K562 (cell line): Measurements from ENCODE around the gene CPT1C. TPM values are rescaled to one million over a fixed set of nuclear protein-coding genes. Genes with fewer than 3 reads are reported as not detected.

ENCODE experiments used
- AFF1 ChIP-seq, 2 experiments: fragments of 450-650 bp; IDR thresholded peaks; 2 replicates each; pipeline ENCODE4 v1.6.1; 2018; ENCODE audit warnings: mild to moderate bottlenecking in 2 of 2, low read depth in 1 of 2; ENCODE audit not compliant: partially characterized antibody in 2 of 2
- ARID1B ChIP-seq: fragments of 450-650 bp; IDR thresholded peaks from 2 replicates; pipeline ENCODE4 v1.6.1; 2016; ENCODE audit warnings: antibody characterized with exemption, mild to moderate bottlenecking, inconsistent platforms
- ATF7 ChIP-seq: fragments of 450-650 bp; IDR thresholded peaks from 2 replicates; pipeline ENCODE4 v1.7.1; 2014; ENCODE audit warnings: mild to moderate bottlenecking, moderate library complexity
- BCOR ChIP-seq: fragments of 450-650 bp; IDR thresholded peaks from 2 replicates; pipeline ENCODE4 v1.6.1; 2016
- DACH1 ChIP-seq: fragments of 450-650 bp; IDR thresholded peaks from 2 replicates; pipeline ENCODE4 v1.6.1; 2018; ENCODE audit not compliant: partially characterized antibody
- E4F1 ChIP-seq: fragments of 250-450 bp; sonication (Bioruptor Pico); IDR thresholded peaks from 2 replicates; pipeline ENCODE4 v1.5.0; 2021; ENCODE audit warnings: mild to moderate bottlenecking, borderline replicate concordance
- EWSR1 ChIP-seq: fragments of 450-650 bp; IDR thresholded peaks from 2 replicates; pipeline ENCODE4 v1.6.1; 2018; ENCODE audit warnings: borderline replicate concordance, mild to moderate bottlenecking, low read depth, moderate library complexity; ENCODE audit not compliant: partially characterized antibody
- HCFC1 ChIP-seq: IDR thresholded peaks from 2 replicates; pipeline ENCODE4 v1.6.1; 2012; ENCODE audit warnings: low read depth, low read length, improper control_type of control experiment
- HDAC2 ChIP-seq: fragments of 450-650 bp; IDR thresholded peaks from 2 replicates; pipeline ENCODE4 v1.6.1; 2016; ENCODE audit warnings: mild to moderate bottlenecking
- PHB ChIP-seq: fragments of 250-450 bp; sonication (Bioruptor Pico); IDR thresholded peaks from 2 replicates; pipeline ENCODE4 v1.5.0; 2021
- PKNOX1 ChIP-seq: fragments of 450-650 bp; IDR thresholded peaks from 2 replicates; pipeline ENCODE4 v1.6.1; 2016
- POLR2G ChIP-seq: fragments of 200-400 bp; formaldehyde crosslinking; IDR thresholded peaks from 2 replicates; pipeline ENCODE4 v1.6.1; 2017; ENCODE audit warnings: low read depth, mild to moderate bottlenecking, antibody characterized with exemption, low read length, moderate library complexity
- PRPF4 ChIP-seq: fragments of 200-400 bp; formaldehyde crosslinking; IDR thresholded peaks from one replicate; pipeline ENCODE4 v1.6.1; 2017; ENCODE audit warnings: low read length, low read depth, mild to moderate bottlenecking; ENCODE audit not compliant: insufficient read depth, poor library complexity, severe bottlenecking
- RBM25 ChIP-seq: fragments of 200-400 bp; formaldehyde crosslinking; IDR thresholded peaks from 2 replicates; pipeline ENCODE4 v1.6.1; 2018; ENCODE audit warnings: low read length, low read depth, moderate library complexity; ENCODE audit not compliant: severe bottlenecking
- RNF219 ChIP-seq: fragments of 250-450 bp; sonication (Bioruptor Pico); IDR thresholded peaks from 2 replicates; pipeline ENCODE4 v1.5.0; 2022; ENCODE audit warnings: mild to moderate bottlenecking
- SMARCA5 ChIP-seq: fragments of 450-650 bp; IDR thresholded peaks from 2 replicates; pipeline ENCODE4 v1.6.1; 2016
- ZNF511 ChIP-seq: sonication (generic); formaldehyde crosslinking; IDR thresholded peaks from 2 replicates; pipeline ENCODE4 v1.8.0; 2022; ENCODE audit warnings: mild to moderate bottlenecking, missing genetic modification reagents
- ZNF75A ChIP-seq: fragments of 450-650 bp; formaldehyde crosslinking; IDR thresholded peaks from 2 replicates; pipeline ENCODE4 v1.4.0; 2020; ENCODE audit warnings: mild to moderate bottlenecking
- polyA plus RNA-seq, 8 experiments: library from polyadenylated mRNA; depleted of rRNA in 4 of 8; stranded (reverse) in 5 of 8; unstranded in 3 of 8; fragments of >200 nt; fragmentation: Nextera tagmentation in 2 of 8; fragmentation: Illumina TruSeq in 1 of 8; extraction: Ambion mirVana in 2 of 8; extraction: Trizol in 1 of 8; gene quantifications; 2 replicates each; pipeline versions ENCODE4 v1.2.1 to v1.2.3, GENCODE V29; 2011 to 2014; ENCODE audit warnings: inconsistent platforms in 1 of 8, missing spikeins in 1 of 8
- total RNA-seq, 7 experiments: library from RNA; depleted of rRNA in 6 of 7; stranded (reverse); fragments of >200 nt in 6 of 7; fragmentation: Illumina TruSeq in 2 of 7; extraction: Trizol in 2 of 7; gene quantifications; 2 replicates each; pipeline versions ENCODE4 v1.2.1 to v1.2.3, GENCODE V29; 2011 to 2021; ENCODE audit warnings: low replicate concordance in 1 of 7

Gene CPT1C
- total and polyA plus RNA-seq, 9 of the 15 experiments (the other 6 are each of a cell fraction or from before 2014, with no cell fraction given): 1.9 to 12.3 (median 3.0) TPM

- TF ChIP-seq ARID1B (no peak), EWSR1 (no peak), ATF7 (no peak), HDAC2 (0 out of 2 replicates have a peak, but pooled peaks have one; percentile 28), PHB (CRISPR knock-in tag) (no peak), ZNF75A (CRISPR knock-in tag) (no peak), AFF1 (IDR thresholded peaks at IDR 0.05; ENCODE audit: low read depth in 1 of 2, partially characterized antibody in 2 of 2) (no peak), RBM25 (peak; percentile 89), SMARCA5 (peak; percentile 72; the same call in 1 of the 2 replicates), PKNOX1 (no peak), ZNF511 (no peak), RNF219 (CRISPR knock-in tag) (no peak), POLR2G (no peak), PRPF4 (no peak), DACH1 (no peak), E4F1 (CRISPR knock-in tag) (no peak), BCOR (peak; percentile 96), HCFC1 (no peak)
Observed at GRCh38 chr19:49704888-49705642, 14.1 kb downstream of the CPT1C start (continued).
